ENCODE data around the gene PPP2R3A.

GRCh38 chr3:136184703-136185102 is 219.2 kb downstream of the PPP2R3A start:
- no peak for TF ChIP-seq CTCF (optimal IDR thresholded peaks at IDR 0.05 in 1 of 3, IDR thresholded peaks at IDR 0.05 in 1 of 3, conservative IDR thresholded peaks at IDR 0.05 in 1 of 3; ENCODE audit: extremely low read depth in 1 of 3, insufficient read depth in 2 of 3, low read length in 3 of 3)
- no peak for TF ChIP-seq EZH2 (IDR thresholded peaks at IDR 0.05; ENCODE audit: low read length)
